ENCODE data around the gene COL15A1.

Gene COL15A1

DNA sequence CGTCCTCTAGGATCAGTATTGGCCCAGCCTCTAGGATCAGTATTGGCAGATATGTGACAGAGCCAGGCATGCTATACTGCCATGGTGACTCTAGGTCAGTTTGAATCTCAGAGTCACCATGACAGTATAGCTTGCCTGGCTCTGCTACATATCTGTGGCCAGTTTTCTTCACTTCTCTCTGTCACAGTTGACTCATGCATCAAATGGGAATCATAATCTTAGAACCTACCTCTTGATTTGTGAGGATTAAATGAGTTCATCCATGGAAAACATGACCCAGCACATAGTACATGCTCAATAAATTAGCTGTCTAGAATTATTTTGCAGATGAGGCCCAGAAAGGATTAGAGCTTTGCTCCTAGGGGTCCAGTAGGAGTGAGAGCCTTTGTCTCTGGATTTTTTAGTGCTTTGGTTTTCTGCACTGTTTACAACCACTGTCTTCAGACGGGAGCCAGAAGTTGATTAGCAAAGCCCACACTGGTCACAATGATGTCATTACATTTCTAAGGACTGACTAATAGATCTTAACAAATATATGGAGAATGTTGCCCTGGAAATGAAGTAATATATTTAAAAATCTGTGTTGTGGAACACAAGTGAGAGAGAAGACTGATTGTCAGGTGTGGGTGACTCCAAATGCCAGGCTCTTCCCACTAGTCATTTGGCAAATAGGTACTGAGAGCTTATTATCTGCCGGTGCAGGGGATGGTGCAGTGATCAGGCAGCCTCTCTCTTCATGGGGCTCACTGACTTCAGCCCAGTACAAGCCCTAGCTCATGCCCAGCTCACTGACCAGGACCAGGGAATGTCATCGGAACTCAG is 76.0 kb downstream of the COL15A1 start:
- DNase-seq: no peak

DNA sequence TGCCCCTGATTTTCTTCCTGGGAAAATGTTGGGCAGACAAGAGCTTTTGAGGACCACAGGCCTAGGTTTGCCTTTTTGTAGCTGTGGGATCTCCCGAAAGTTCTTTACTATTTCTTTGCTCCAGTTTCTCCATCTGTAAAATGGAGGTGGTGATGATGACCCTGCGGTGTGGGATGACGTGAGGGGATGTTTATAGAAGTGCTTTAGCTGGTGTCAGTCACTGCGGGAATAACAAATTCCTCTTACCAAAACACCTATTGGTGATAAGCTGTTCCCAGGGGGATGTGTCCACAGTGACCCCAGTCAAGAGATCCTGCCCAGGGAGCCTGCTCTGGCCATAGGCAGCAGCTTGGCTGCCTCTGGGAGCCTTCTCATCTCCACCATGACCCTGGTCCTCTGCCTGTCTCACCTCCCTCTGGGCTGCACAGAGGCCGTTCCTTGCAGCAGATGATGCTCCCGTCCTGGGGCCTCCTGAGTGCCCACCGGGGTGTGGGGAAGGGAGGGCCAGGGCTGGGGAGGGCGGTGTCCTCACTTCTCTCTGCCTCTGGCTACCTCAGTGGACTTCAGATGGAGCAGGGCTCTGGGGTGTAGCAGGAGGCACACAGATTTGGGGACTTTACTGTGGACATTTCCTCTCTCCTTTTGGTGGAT is 77.2 kb downstream of the COL15A1 start:
- no peak for DNase-seq

DNA sequence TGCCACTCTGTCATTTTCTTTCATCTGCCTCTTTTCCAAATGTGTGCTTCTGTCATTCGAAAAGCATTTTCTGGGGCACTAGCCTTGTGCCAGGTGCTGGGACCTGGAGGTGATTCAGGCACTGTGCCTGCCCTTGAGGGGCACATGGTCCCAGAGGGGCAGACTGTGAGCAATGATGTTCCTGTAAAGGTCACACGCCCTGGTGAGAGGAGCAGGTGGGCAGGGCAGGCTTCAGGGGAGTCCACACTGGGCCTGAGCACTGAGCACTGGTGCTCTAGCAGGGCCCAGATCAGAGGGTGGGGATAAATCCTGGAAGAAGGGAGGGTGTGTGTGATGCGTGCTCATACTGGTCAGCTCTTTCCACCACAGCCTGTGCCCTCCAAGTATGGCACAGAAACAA is 77.8 kb downstream of the COL15A1 start:
- no peak for DNase-seq

DNA sequence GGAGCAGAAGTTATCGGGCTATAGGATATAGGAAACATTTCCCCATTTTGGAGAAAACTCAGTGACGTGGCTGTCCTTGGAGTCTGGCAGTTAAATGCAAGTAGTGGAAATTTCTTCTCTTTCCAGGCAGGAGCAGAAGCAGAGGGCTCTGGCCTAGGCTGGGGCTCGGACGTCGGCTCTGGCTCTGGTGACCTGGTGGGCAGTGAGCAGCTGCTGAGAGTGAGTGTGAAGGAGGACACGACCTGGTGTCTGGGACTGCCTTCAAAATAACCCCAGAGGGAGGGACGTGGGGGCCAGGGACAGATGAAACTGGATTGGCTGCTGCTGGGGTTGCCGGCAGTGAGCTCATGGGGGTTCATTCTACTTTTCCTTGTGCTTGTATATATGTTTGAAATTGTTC is 79.5 kb downstream of the COL15A1 start:
- DNase-seq: no peak

DNA sequence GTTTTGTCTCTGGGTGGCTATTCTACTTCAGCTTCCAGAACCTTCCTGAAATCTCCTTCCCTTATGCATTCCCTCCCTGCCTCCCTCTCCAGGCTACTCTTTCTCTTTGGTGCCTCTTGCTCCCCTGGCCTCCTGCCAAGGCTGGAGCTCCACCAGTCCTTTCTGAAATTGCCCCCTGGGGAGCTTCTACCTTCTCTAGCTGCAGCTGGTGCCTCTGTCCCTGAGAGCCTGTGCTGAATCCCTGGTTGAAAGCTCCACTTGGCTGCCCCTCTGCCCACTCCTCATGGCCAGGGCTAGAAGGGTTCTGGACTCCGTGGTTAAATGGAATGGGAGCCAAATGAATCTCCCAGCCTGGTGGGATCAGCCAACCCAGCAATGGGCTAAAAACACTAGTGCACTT is 80.1 kb downstream of the COL15A1 start:
- DNase-seq: no peak

DNA sequence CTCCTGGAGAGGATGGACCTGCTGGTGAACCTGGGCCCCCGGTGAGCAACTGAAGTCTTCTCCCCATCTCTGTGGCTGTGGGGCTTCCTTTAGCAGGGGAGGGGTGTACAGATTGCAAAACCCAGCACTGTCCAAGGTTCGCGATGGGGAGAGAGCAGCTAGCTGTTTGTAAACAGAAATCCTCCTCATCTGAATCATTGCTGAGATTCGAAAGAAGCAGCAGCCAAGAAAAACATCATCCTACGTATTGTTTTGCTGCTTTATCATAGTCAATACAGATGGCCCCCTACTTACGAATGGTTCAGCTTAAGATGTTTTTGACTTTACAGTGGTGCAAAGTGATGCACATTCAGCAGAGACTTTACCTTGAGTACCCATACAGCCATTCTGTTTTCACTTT is 81.3 kb downstream of the COL15A1 start:
- no peak for DNase-seq

DNA sequence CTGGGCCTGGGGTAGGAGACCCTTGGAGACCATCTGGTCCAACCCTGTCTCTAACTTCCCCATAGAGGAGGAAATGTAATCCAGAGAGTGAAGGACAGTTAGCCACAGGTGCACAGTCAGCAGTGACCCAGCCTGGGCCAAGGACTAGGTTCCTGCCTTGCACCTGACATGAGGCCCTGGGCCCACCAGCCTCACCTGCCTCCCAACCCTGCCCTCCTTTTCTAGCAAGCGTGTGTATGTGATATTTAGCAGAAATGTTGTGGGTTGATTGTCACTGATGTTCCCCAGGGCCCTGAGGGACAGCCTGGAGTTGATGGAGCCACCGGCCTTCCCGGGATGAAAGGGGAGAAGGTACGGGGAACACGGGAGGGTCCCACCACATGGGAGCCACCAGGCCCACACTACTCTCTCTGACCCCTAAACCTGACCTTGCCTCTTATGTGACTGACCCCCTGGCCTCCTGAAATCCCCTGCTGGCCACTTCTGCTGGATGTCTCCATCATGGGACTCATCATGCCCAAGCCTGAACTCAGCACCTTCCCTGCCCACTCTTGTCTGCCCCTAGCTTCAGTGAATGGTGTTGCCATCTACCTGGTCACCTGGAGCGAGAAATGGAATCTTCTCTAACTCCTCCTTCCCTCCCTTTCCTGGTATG is 82.0 kb downstream of the COL15A1 start:
- no peak for DNase-seq

DNA sequence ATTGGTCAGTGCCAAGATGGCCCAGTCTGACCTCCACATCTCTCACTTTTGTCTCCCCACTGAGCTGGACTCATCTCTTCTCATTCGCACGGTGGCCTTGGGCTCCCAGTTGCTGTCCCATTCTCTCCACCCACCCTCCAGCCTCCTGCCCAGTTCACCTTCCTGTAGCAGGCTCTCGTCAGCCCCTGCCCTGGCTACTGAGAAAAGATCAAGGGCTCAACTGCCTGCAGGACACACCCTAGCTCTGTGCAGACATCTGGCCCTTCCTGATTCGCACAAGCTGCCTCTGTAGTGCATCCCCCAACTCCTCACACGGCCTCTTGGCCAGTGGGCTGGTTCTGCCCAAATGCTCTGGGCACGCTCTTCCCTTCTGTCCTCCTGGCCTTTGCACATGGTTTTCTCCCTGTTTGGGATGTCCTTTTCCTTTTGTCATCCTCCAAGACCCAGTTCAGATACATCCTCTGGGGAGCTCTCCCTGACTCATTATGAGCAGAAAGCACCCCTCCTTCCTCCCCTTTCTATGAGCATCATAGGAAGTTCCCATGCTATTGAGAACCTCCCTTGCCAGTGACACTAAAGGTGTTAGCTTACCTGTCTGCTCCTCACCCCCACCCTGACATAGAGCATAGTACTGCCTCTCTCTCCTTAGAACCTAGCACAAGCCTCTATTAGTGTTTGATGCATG is 82.7 kb downstream of the COL15A1 start:
- DNase-seq: no peak

DNA sequence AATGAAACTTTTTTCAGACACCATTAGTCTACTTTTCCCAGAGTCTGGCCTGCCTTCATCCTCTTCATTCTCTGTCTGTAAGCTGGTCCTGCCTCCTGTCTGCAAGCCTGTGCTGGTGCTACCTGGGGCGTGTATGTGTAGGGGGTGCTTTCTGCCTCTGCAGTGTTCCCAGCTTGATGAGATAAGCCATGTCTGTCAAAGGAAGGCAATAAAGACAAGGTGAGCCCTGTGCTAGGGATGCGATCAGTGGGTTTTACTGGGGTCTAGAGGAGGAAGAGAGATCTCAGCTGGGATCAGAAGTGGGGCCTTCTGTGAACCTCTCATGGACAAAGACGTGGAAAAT is 83.2 kb downstream of the COL15A1 start:
- no peak for DNase-seq

DNA sequence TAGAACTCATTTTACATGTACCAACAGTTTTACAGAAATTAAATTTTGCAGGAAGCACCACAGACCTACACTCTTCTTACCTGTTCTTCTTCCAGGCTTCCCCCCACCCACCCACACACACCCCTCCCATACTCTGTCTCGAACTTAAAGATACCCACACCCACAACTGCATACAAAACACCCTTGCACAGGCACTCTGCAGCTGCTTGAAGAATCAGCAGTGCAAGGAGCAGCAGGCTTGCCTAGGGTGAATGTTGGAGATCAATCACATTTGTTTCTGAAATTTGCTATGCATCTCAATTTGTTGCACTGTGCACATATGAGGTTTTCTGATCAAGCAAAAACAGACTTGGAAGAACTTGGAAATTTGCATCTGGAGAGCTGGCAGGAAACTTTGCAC is 83.7 kb downstream of the COL15A1 start:
- DNase-seq: no peak

DNA sequence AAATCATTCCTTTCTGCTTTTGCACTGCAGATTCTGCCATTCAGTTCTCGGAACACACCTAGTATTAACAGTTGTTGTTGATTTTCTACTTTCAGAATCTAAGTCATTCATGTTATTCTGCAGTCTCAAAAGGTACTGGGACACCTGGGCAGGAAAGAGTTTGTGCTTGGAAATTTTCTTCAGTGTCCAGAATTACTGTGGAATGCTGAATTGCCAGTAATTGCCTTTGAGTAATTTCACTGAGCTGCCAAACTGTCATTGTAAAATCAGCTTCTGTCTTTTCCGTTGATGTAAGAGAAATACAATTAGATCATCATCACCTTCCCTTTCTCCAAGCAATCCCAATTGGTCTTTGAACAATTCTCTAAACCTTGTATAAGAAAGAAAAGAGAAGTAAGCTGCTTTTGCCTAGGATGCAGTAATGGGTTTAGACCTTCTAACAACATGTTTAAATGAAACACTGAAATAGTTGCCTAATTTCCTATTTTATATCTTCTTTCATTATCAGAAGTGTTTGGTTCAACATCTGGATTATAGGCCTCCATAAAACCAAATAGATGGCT is 85.5 kb downstream of the COL15A1 start:
- DNase-seq: no peak

DNA sequence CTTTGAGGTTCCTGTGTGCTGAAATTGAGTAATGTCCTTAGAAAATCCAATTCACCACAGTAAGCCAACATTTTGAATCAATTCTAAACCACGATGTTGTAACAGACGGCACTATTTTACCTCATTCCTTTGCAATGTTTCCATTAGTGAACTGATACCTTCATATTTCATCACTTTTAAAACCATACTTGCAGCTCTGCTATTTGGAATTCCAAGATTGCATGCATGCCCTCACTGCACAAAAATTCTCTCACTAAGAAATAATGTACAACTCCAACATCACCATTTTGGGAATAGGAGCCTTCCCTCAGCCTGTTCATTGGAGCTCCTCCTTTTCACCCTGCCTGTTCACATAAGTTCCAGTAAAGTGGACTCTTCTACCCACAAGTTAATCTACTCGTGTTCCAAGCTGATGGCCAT is 86.4 kb downstream of the COL15A1 start:
- DNase-seq: no peak

DNA sequence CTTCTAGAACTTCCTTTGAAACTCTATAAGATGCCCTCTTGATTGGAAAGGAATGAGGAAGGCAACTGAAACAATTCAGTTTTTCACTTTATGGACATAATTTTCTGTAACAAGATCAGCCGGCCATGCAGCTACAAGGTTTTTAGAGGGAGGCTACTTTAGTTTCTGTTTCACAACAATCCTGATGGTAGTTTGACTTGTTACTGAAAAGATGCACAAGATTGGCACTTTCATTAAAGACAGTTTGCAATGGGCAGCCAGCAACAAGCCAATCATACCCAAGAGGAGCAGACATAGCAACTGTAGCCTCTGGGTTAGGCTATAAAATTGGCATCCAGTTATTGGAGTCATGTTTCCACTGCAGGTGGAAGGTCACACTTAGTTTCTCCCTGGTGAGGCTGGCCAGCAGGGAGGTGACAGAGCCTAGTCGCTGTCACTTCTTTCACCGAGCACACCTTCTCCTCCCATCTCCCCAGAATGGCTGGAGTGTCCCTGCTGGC is 87.0 kb downstream of the COL15A1 start:
- no peak for DNase-seq

DNA sequence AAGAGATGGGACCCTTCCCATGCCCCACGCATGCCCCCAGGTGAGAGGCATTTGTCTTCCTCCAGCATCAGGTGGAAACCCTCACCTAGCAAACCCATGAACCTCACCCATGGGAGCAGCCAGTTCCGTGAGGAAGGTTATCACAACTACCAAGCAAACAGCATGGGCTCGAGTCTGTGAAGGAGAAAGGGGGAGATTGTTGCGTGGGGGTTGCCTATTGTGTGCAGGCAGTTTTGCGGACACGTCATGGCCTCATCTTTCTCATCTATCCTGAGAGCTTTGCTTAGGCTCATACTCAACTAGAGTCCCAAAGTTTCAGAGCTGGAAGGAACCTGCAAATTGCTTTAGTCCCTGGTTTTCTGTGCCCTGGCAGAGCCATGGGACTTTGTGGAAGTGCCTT is 87.6 kb downstream of the COL15A1 start:
- no peak for DNase-seq

DNA sequence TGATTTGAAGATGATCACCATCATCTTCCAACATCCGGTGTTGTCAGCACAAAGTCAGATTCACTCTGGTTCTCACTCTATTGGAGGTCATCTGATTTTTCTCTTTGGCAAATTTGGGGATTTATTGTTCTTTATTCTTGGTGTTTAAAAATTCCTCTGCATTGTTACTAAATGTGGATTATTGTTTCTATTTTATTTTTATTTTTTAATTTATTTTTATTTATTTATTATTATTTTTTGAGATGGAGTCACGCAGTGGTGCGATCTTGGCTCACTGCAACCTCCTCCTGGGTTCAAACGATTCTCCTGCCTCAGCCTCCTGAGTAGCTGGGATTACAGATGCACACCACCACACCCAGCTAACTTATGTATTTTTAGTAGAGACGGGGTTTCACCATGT is 88.3 kb downstream of the COL15A1 start:
- no peak for DNase-seq

DNA sequence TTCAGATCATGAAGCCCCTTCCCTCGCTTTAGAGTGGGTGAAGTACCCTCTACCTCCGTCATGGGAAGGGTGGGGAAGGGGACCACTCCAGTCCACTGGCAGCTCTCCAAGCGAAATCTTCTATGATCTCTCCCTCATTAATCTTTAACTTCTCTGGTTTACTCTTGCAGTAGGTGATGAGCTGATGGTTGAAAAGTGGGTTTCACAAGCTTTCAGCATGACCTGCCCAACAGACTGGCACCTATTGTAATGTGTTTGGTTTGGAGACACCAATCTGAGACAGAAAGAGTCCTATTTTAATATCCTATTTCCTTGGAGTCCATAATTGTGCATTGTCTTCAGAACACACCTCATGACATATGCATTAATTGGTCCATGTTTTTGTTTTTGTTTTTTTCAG is 90.4 kb downstream of the COL15A1 start:
- no peak for DNase-seq

DNA sequence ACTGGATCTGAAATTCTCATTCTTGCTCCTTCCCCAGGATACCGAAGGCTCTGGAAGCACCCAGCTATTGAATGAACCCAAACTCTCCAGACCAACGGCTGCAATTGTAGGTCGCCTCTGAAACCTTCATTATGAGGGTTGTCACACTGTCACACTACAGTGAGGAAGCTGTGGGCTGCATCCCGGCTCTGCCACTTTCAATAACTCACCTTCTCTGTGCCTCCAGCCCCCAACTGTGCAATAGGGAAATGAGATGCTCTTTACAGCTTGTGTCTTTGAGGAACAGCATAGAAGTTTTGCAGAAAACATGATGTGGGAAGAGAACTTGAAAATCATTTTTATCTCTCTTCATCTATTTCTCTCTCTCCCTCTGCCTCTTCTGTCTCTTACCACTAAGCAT is 91.6 kb downstream of the COL15A1 start:
- no peak for DNase-seq

DNA sequence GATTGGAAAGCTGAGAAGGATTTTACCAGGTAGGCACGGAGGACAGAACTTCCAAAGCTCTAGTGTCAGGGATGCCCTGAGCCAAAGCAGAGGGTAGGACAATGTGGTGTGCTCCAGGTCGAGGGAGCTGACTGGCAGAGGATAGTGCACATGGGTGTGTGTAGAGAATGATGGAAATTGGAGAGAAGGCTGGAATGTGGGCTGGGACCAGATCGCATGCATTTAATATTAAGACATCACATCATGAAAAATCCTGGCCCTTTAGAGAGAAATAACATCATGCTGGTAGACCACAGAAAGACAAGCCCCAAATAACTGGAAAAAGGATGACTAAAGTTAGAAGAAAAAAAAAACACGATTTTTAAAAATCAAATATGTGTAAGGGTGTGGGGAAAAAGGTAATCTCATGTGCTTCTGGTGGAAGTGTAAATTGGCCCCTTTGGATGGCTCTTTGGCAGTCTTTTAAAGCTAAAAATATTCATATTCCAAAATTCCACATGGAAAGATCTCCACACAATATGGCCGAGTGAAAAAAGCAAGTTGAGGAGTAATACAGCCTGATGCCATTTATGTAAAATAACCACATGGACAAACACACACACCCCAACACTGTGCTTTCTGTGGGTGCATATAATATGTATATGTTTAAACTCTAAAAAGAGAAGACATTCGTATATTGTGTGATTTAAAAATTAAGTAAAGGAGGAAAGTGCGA is 94.2 kb downstream of the COL15A1 start:
- no peak for DNase-seq

DNA sequence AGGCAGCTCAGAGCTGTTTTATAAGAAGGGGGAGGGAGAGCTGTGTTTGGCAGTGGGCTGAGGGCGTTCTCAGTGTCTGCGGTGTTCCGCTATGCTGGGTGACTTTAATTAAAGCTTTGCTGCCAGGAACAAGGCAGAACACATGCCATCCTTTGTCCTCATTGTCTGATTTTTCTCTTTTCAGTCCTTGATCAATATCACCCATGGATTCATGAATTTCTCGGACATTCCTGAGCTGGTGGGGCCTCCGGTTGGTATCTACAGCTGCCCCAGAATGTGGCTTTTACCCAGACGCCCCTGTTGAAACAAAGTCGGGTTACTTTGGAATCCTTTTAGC is 94.7 kb downstream of the COL15A1 start:
- DNase-seq: no peak

DNA sequence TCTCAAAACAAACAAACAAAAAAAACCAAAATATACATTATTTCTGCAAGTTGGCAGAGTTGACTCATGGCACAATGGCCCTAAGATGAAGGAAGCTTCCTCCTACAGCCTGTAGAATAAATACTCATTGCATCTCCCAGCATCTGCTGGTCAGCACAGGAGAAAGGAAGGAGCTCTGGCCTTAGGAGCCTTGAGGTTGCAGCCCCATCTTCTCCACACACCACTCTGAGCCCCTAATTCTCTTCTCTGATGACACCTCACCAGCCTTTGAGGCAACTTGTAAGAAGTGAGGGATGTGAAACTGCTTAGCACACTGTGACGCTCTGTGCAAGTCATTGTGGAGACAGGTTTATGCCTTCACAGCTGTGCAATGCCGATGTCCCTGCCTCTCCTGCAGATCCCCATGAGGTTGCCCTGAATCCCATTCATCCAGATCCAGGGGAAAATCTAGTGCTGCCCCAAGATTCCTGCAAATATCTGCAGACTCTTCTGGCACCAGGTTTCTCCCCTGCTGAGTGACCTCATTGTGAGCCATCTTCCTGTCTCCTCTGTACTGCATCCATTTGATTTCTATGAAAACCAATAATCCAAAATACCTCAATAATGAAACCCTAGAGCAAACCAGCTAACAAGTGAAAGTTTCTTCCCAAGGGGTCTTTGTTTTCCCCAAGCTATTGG is 95.9 kb downstream of the COL15A1 start:
- no peak for DNase-seq

DNA sequence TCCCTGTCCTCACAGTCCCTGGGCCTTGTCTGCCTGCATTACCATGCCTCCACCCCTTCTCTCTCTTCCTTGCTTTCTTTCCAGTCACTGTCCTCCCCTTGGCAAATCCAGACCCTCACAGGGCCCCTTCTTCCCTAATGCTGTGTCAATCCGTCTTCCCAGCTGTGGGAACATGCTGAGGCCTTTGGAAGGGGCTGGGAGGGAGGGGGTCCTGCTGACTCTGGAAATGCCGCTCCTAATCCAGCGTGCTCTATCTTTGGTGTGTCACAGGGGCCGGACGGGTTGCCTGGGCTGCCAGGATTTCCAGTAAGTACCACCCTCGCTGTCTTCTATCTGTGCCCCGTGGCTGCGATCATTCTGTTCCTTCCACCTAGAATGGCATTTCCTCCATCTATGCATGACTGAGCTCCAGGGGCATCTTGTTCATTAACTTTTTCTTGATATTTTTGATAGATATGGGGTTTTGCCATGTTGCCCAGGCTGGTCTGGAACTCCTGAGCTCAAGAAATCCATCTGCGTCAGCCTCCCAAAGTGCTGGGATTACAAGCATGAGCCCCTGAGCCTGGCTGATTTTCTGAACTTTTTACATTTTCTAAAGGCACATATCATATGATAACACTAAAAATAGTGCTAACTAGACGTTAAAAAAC is 96.7 kb downstream of the COL15A1 start:
- DNase-seq: no peak

All from activated effector memory CD4-positive, alpha-beta T cell treated with anti-CD3 and anti-CD28 coated beads, Interleukin-2, amount 50 U/mL, for 16 hours (primary cell).